Transverse colon (tissue), 4 donors: ENCODE results near the gene MRTO4. TPM values are rescaled to one million over a fixed set of nuclear protein-coding genes. Genes with fewer than 3 reads are reported as not detected.

Experiments
- DNase-seq: peaks from one replicate; pipeline ENCODE4 v3.0.0-alpha.2; 2019
- H3K27ac ChIP-seq, 4 donors: fragments of 200-600 bp; sonication (generic); 2 replicates each; pipeline ENCODE4 v1.5.1; 2016 to 2018; ENCODE audit warnings: inconsistent platforms in 4 of 4
- H3K27me3 ChIP-seq: fragments of 200-600 bp; sonication (generic); 2 replicates; pipeline ENCODE4 v1.5.1; 2017; ENCODE audit warnings: inconsistent platforms
- H3K36me3 ChIP-seq, 4 donors: fragments of 200-600 bp; sonication (generic); 2 replicates each; pipeline ENCODE4 v1.5.1; 2017 to 2019; ENCODE audit warnings: inconsistent platforms in 4 of 4
- H3K4me1 ChIP-seq, 4 donors: fragments of 200-600 bp; sonication (generic); 2 replicates each; pipeline ENCODE4 v1.5.1; 2017 to 2020; ENCODE audit warnings: inconsistent platforms in 4 of 4
- H3K4me3 ChIP-seq, 4 donors: fragments of 200-600 bp; sonication (generic); 1 replicate in 1 of 4; 2 replicates in 3 of 4; pipeline versions ENCODE4 v1.5.1 to v1.6.1; 2017 to 2019; ENCODE audit warnings: inconsistent platforms in 4 of 4
- H3K9me3 ChIP-seq, 2 donors: fragments of 200-600 bp; sonication (generic); 2 replicates each; pipeline ENCODE4 v1.5.1; 2017 to 2019; ENCODE audit warnings: inconsistent platforms in 2 of 2
- CTCF ChIP-seq, 5 experiments: fragments of 200-600 bp in 3 of 5; fragments of 450-650 bp in 2 of 5; sonication (generic) in 3 of 5; IDR thresholded peaks; 1 replicate in 2 of 5; 2 replicates in 3 of 5; pipeline ENCODE4 v1.5.1; 2016 to 2017; ENCODE audit warnings: antibody characterized with exemption in 5 of 5, inconsistent platforms in 3 of 5, mild to moderate bottlenecking in 2 of 5, moderate library complexity in 1 of 5
- EP300 ChIP-seq: sonication (generic); formaldehyde crosslinking; IDR thresholded peaks from one replicate; pipeline ENCODE4 v1.6.1; 2017; ENCODE audit warnings: antibody characterized with exemption, low read depth
- POLR2A ChIP-seq: fragments of 450-650 bp; IDR thresholded peaks from one replicate; pipeline ENCODE4 v1.6.1; 2016; ENCODE audit warnings: antibody characterized with exemption, mild to moderate bottlenecking, moderate library complexity
- POLR2AphosphoS5 ChIP-seq, 3 donors: sonication (generic); formaldehyde crosslinking; IDR thresholded peaks; one replicate each; pipeline ENCODE4 v1.6.1; 2016; ENCODE audit warnings: antibody characterized with exemption in 3 of 3
- WGBS, 2 donors: methylation state at CpG; one replicate each; pipeline ENCODE4 v1.1.5; 2018; ENCODE audit warnings: low coverage in 1 of 2; 5-methylcytosine and 5-hydroxymethylcytosine counted together
- in situ Hi-C, 4 donors: fragments of 200-750 bp; cut with MboI; loops; one replicate each; pipeline versions ENCODE4 v1.15.0 to v1.15.1; 2017; ENCODE audit warnings: low sequenced_read_pairs in 3 of 4, low pct_ligation_motif_present in 1 of 4, low pct_unique_long_range_greater_than_20kb in 1 of 4
- intact Hi-C: fragments of 100-400 bp; cut with DNase I; formaldehyde crosslinking; loops from one replicate; pipeline ENCODE4 v1.15.1; 2023; ENCODE audit warnings: low total_unique reads
- total RNA-seq, 4 donors: library from RNA; depleted of rRNA; stranded (reverse); fragments of >200 nt; gene quantifications; one replicate each; pipeline ENCODE4 v1.1.0, GENCODE V29; 2016

Gene MRTO4
- total RNA-seq, 4 donors from 2014 or later, result 4.9 to 10.8 (median 8.7) TPM

GRCh38 chr1:19239876-19240275 is 11.7 kb upstream of the MRTO4 start:
- intact Hi-C loops (loop anchor here (10.0 kb wide), 1 partner anchor 65 kb away; no protein-coding TSS in a partner anchor), in situ Hi-C loops (loop anchor here in 2 of 4 donors (10.0 to 25.0 kb wide), 2 partner anchors 45 to 328 kb away; partner anchors contain the start of gene ALDH4A1 (in 2 of the 2))
- TF ChIP-seq CTCF (IDR thresholded peaks at IDR 0.05) (no peak), EP300 (no peak), POLR2A (no peak), POLR2AphosphoS5 (IDR thresholded peaks at IDR 0.05) (no peak)
- Histone ChIP-seq H3K4me1 (peaks cover 0 to 5% (median 0%) of the 10 kb centered on the region in 4 donors), H3K9me3 (no peaks in the 10 kb centered on the region), H3K36me3 (peaks cover 0 to 83% (median 36%) of the 10 kb centered on the region in 4 donors), H3K27me3 (no peaks in the 10 kb centered on the region), H3K4me3 (no peak overlapping the region), H3K27ac (no peak overlapping the region)
- no peak for DNase-seq
- WGBS, 2 donors, result 81% methylated on average over 7 of the region's 7 CpGs; no CpG with 5 or more reads in 1 of the 2 donors

GRCh38 chr1:19240673-19241538 is 10.7 kb upstream of the MRTO4 start:
- intact Hi-C loops (loop anchor here (10.0 kb wide), 1 partner anchor 66 kb away; no protein-coding TSS in a partner anchor), in situ Hi-C loops (loop anchor here in 2 of 4 donors (10.0 to 25.0 kb wide), 2 partner anchors 46 to 329 kb away; partner anchors contain the start of gene ALDH4A1 (in 2 of the 2))
- peak; percentile 57 for DNase-seq
- Histone ChIP-seq H3K9me3 (no peaks in the 10 kb centered on the region), H3K4me1 (peaks cover 0 to 5% (median 0%) of the 10 kb centered on the region in 4 donors), H3K4me3 (no peak overlapping the region), H3K27ac (peak overlapping the region; percentile 18 to 49 (median 38)), H3K36me3 (peaks cover 0 to 73% (median 32%) of the 10 kb centered on the region in 4 donors), H3K27me3 (no peaks in the 10 kb centered on the region)
- WGBS, 2 donors, result 60 to 72% methylated on average over 2 to 7 of the region's 7 CpGs
- no peak for TF ChIP-seq EP300
- peak; percentile 90 to 98 (median 96) for TF ChIP-seq CTCF (IDR thresholded peaks at IDR 0.05)
- no peak for TF ChIP-seq POLR2A
- no peak for TF ChIP-seq POLR2AphosphoS5 (IDR thresholded peaks at IDR 0.05)

GRCh38 chr1:19250629-19251304 is 838 bp upstream of the MRTO4 start:
- intact Hi-C loops, result no loop called here
- DNase-seq, result no peak

More at GRCh38 chr1:19250629-19251304, 838 bp upstream of the MRTO4 start:
- TF ChIP-seq POLR2AphosphoS5 (IDR thresholded peaks at IDR 0.05) (no peak), CTCF (IDR thresholded peaks at IDR 0.05) (no peak), POLR2A (no peak), EP300 (no peak)
- WGBS, 2 donors, result 10 to 38% methylated on average over 4 to 14 of the region's 14 CpGs
- in situ Hi-C loops, result no loop called here
- Histone ChIP-seq H3K27ac (peak overlapping the region; percentile 91 to 95 (median 94)), H3K36me3 (peaks cover 0 to 3% (median 0%) of the 10 kb centered on the region in 4 donors), H3K27me3 (no peaks in the 10 kb centered on the region), H3K9me3 (no peaks in the 10 kb centered on the region), H3K4me3 (peak overlapping the region; percentile 47 to 74 (median 64)), H3K4me1 (peaks cover 17 to 29% (median 23%) of the 10 kb centered on the region in 4 donors)
